Measurements from ENCODE around the gene WDR38. TPM values are rescaled to one million over a fixed set of nuclear protein-coding genes. Genes with fewer than 3 reads are reported as not detected.

Gene WDR38
- total RNA-seq, 1 donor from 2014 or later: not detected

- Histone ChIP-seq H3K4me2 (ENCODE audit: low read length) (no peak overlapping the region), H3K9ac (ENCODE audit: low read length) (no peak overlapping the region), H3K9me3 (ENCODE audit: insufficient read depth, low read depth, low read length) (no peaks in the 10 kb centered on the region), H2AFZ (ENCODE audit: low read depth, low read length) (no peak overlapping the region), H3K4me1 (ENCODE audit: insufficient read depth, low read length) (peaks cover 18% of the 10 kb centered on the region), H3K27me3 (ENCODE audit: insufficient read depth, low read length) (no peaks in the 10 kb centered on the region), H3K27ac (ENCODE audit: low read depth, low read length) (no peak overlapping the region), H4K20me1 (ENCODE audit: insufficient read depth, low read length) (no peaks in the 10 kb centered on the region), H3K4me3 (ENCODE audit: insufficient read depth, low read depth, low read length) (no peak overlapping the region), H3K79me2 (ENCODE audit: insufficient read depth, low read length) (no peaks in the 10 kb centered on the region), H3K36me3 (ENCODE audit: insufficient read depth, low read length) (no peaks in the 10 kb centered on the region)
- Mint-ChIP-seq H3K4me1 (ENCODE audit: low read depth, unreplicated experiment) (peaks cover 7% of the 10 kb centered on the region), H3K9me3 (ENCODE audit: unreplicated experiment) (no peaks in the 10 kb centered on the region), H3K27ac (ENCODE audit: unreplicated experiment) (no peak overlapping the region), H3K27me3 (ENCODE audit: low read depth, unreplicated experiment) (no peaks in the 10 kb centered on the region), H3K36me3 (ENCODE audit: low read depth, unreplicated experiment) (no peaks in the 10 kb centered on the region), H3K4me3 (ENCODE audit: unreplicated experiment) (no peak overlapping the region)
- DNase-seq (ENCODE audit: low read depth) (no peak), FAIRE-seq (no peak)
- TF ChIP-seq EZH2 (IDR thresholded peaks at IDR 0.05; ENCODE audit: insufficient read depth, low read length): no peak
- no peak for TF ChIP-seq CTCF (IDR thresholded peaks at IDR 0.05; ENCODE audit: insufficient read depth, low read depth, low read length)
These were observed 24.0 kb upstream of the WDR38 start for GRCh38 chr9:124829334-124829669.

GRCh38 chr9:124830593-124830992 lies 22.7 kb upstream of the WDR38 start:
- H3K27ac Mint-ChIP-seq (ENCODE audit: unreplicated experiment): no peak overlapping the region
- Histone ChIP-seq H2AFZ (ENCODE audit: low read depth, low read length) (no peak overlapping the region), H4K20me1 (ENCODE audit: insufficient read depth, low read length) (no peaks in the 10 kb centered on the region), H3K27me3 (ENCODE audit: insufficient read depth, low read length) (no peaks in the 10 kb centered on the region), H3K36me3 (ENCODE audit: insufficient read depth, low read length) (no peaks in the 10 kb centered on the region), H3K27ac (ENCODE audit: low read depth, low read length) (no peak overlapping the region), H3K79me2 (ENCODE audit: insufficient read depth, low read length) (no peaks in the 10 kb centered on the region), H3K4me1 (ENCODE audit: insufficient read depth, low read length) (peaks cover 30% of the 10 kb centered on the region), H3K9ac (ENCODE audit: low read length) (no peak overlapping the region), H3K4me3 (ENCODE audit: insufficient read depth, low read depth, low read length) (no peak overlapping the region), H3K9me3 (ENCODE audit: insufficient read depth, low read depth, low read length) (no peaks in the 10 kb centered on the region), H3K4me2 (ENCODE audit: low read length) (no peak overlapping the region)
- TF ChIP-seq EZH2 (IDR thresholded peaks at IDR 0.05; ENCODE audit: insufficient read depth, low read length): no peak
- no peak for TF ChIP-seq CTCF (IDR thresholded peaks at IDR 0.05; ENCODE audit: insufficient read depth, low read depth, low read length)
- no peak for DNase-seq (ENCODE audit: low read depth)
- no peak overlapping the region for H3K4me3 Mint-ChIP-seq (ENCODE audit: unreplicated experiment)
- H3K27me3 Mint-ChIP-seq (ENCODE audit: low read depth, unreplicated experiment): no peaks in the 10 kb centered on the region
- no peak for FAIRE-seq
- peaks cover 20% of the 10 kb centered on the region for H3K4me1 Mint-ChIP-seq (ENCODE audit: low read depth, unreplicated experiment)
- no peaks in the 10 kb centered on the region for H3K9me3 Mint-ChIP-seq (ENCODE audit: unreplicated experiment)
- no peaks in the 10 kb centered on the region for H3K36me3 Mint-ChIP-seq (ENCODE audit: low read depth, unreplicated experiment)

- Histone ChIP-seq H3K9me3 (ENCODE audit: insufficient read depth, low read depth, low read length) (no peaks in the 10 kb centered on the region), H3K27me3 (ENCODE audit: insufficient read depth, low read length) (no peaks in the 10 kb centered on the region), H4K20me1 (ENCODE audit: insufficient read depth, low read length) (no peaks in the 10 kb centered on the region), H3K27ac (ENCODE audit: low read depth, low read length) (no peak overlapping the region), H3K4me2 (ENCODE audit: low read length) (no peak overlapping the region), H3K79me2 (ENCODE audit: insufficient read depth, low read length) (no peaks in the 10 kb centered on the region), H3K36me3 (ENCODE audit: insufficient read depth, low read length) (no peaks in the 10 kb centered on the region), H3K9ac (ENCODE audit: low read length) (no peak overlapping the region), H3K4me1 (ENCODE audit: insufficient read depth, low read length) (peaks cover 30% of the 10 kb centered on the region), H2AFZ (ENCODE audit: low read depth, low read length) (no peak overlapping the region), H3K4me3 (ENCODE audit: insufficient read depth, low read depth, low read length) (no peak overlapping the region)
- Mint-ChIP-seq H3K27ac (ENCODE audit: unreplicated experiment) (no peak overlapping the region), H3K27me3 (ENCODE audit: low read depth, unreplicated experiment) (no peaks in the 10 kb centered on the region), H3K4me3 (ENCODE audit: unreplicated experiment) (no peak overlapping the region), H3K9me3 (ENCODE audit: unreplicated experiment) (no peaks in the 10 kb centered on the region), H3K36me3 (ENCODE audit: low read depth, unreplicated experiment) (no peaks in the 10 kb centered on the region), H3K4me1 (ENCODE audit: low read depth, unreplicated experiment) (peaks cover 20% of the 10 kb centered on the region)
- no peak for TF ChIP-seq EZH2 (IDR thresholded peaks at IDR 0.05; ENCODE audit: insufficient read depth, low read length)
- no peak for TF ChIP-seq CTCF (IDR thresholded peaks at IDR 0.05; ENCODE audit: insufficient read depth, low read depth, low read length)
- FAIRE-seq (no peak), DNase-seq (ENCODE audit: low read depth) (no peak)
These were observed 21.5 kb upstream of the WDR38 start for GRCh38 chr9:124831642-124832364.
